IPS-18a (cell line): ENCODE measurements around the gene GALNT7.

Source experiments
- H3K27ac ChIP-seq: one replicate; pipeline ENCODE4 v1.5.1; 2013; ENCODE audit warnings: low read length
- H3K27me3 ChIP-seq: one replicate; pipeline ENCODE4 v1.6.1; 2013; ENCODE audit warnings: mild to moderate bottlenecking, low read length; ENCODE audit not compliant: control insufficient read depth, insufficient read depth
- H3K36me3 ChIP-seq: one replicate; pipeline ENCODE4 v1.6.1; 2013; ENCODE audit warnings: low read depth, low read length; ENCODE audit not compliant: control insufficient read depth
- H3K4me1 ChIP-seq: one replicate; pipeline ENCODE4 v1.6.1; 2013; ENCODE audit warnings: low read depth, low read length; ENCODE audit not compliant: control insufficient read depth
- H3K4me3 ChIP-seq: one replicate; pipeline ENCODE4 v1.5.1; 2013; ENCODE audit warnings: low read length
- H3K9ac ChIP-seq: one replicate; pipeline ENCODE4 v1.6.1; 2013; ENCODE audit warnings: mild to moderate bottlenecking, low read length, moderate library complexity
- H3K9me3 ChIP-seq: one replicate; pipeline ENCODE4 v1.6.1; 2013; ENCODE audit warnings: low read depth, low read length; ENCODE audit not compliant: control insufficient read depth

GALNT7 gene

GRCh38 chr4:173272314-173272713 is 103.7 kb downstream of the GALNT7 start:
- H3K4me1 ChIP-seq: peaks cover 9% of the 10 kb centered on the region
- H3K27ac ChIP-seq: no peak overlapping the region
- no peaks in the 10 kb centered on the region for H3K9me3 ChIP-seq
- H3K36me3 ChIP-seq: no peaks in the 10 kb centered on the region
- H3K4me3 ChIP-seq: no peak overlapping the region
- H3K9ac ChIP-seq: no peak overlapping the region
- no peaks in the 10 kb centered on the region for H3K27me3 ChIP-seq

DNA sequence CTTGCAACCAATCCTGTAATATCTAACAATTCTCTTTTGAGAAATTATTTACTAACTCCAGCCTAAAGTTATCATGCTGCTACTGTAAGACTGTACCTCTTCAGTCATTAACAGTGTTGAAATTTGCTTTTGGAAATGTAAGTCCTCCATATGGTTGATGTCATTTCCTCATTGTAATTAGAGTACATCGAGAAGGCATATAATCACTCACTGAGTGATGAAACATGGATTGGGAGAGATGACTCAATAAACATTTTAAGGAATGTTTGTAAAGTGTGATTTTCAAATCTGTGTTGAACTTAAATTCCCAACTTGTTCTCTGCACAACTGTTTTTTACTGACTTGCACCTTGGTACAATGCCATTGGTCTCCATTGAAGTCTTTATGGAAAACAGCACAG is 104.4 kb downstream of the GALNT7 start:
- H3K4me1 ChIP-seq: peaks cover 9% of the 10 kb centered on the region
- H3K27me3 ChIP-seq: no peaks in the 10 kb centered on the region
- no peak overlapping the region for H3K27ac ChIP-seq
- no peak overlapping the region for H3K9ac ChIP-seq
- no peak overlapping the region for H3K4me3 ChIP-seq
- H3K9me3 ChIP-seq: no peaks in the 10 kb centered on the region
- H3K36me3 ChIP-seq: no peaks in the 10 kb centered on the region

GRCh38 chr4:173273941-173274340 is 105.3 kb downstream of the GALNT7 start:
- H3K27ac ChIP-seq: no peak overlapping the region
- no peak overlapping the region for H3K9ac ChIP-seq
- no peaks in the 10 kb centered on the region for H3K27me3 ChIP-seq
- peaks cover 9% of the 10 kb centered on the region for H3K4me1 ChIP-seq
- no peaks in the 10 kb centered on the region for H3K36me3 ChIP-seq
- no peaks in the 10 kb centered on the region for H3K9me3 ChIP-seq
- H3K4me3 ChIP-seq: no peak overlapping the region

GRCh38 chr4:173274744-173275143 is 106.1 kb downstream of the GALNT7 start:
- H3K36me3 ChIP-seq: no peaks in the 10 kb centered on the region
- no peak overlapping the region for H3K27ac ChIP-seq
- no peaks in the 10 kb centered on the region for H3K9me3 ChIP-seq
- H3K4me1 ChIP-seq: peaks cover 9% of the 10 kb centered on the region
- no peak overlapping the region for H3K9ac ChIP-seq
- no peak overlapping the region for H3K4me3 ChIP-seq
- no peaks in the 10 kb centered on the region for H3K27me3 ChIP-seq

- Histone ChIP-seq H3K27me3 (no peaks in the 10 kb centered on the region), H3K36me3 (no peaks in the 10 kb centered on the region), H3K9me3 (no peaks in the 10 kb centered on the region), H3K27ac (no peak overlapping the region), H3K4me3 (no peak overlapping the region), H3K9ac (no peak overlapping the region), H3K4me1 (peaks cover 6% of the 10 kb centered on the region)
Observed at GRCh38 chr4:173275150-173275549, 106.5 kb downstream of the GALNT7 start.

- H3K9me3 ChIP-seq: no peaks in the 10 kb centered on the region
- H3K27ac ChIP-seq: no peak overlapping the region
- H3K27me3 ChIP-seq: no peaks in the 10 kb centered on the region
- no peaks in the 10 kb centered on the region for H3K4me1 ChIP-seq
- H3K36me3 ChIP-seq: no peaks in the 10 kb centered on the region
- no peak overlapping the region for H3K4me3 ChIP-seq
- no peak overlapping the region for H3K9ac ChIP-seq
Observed at GRCh38 chr4:173277340-173277739, 108.7 kb downstream of the GALNT7 start.

- no peak overlapping the region for H3K9ac ChIP-seq
- H3K4me1 ChIP-seq: no peaks in the 10 kb centered on the region
- no peaks in the 10 kb centered on the region for H3K27me3 ChIP-seq
- H3K27ac ChIP-seq: no peak overlapping the region
- H3K4me3 ChIP-seq: no peak overlapping the region
- no peaks in the 10 kb centered on the region for H3K36me3 ChIP-seq
- H3K9me3 ChIP-seq: peaks cover 4% of the 10 kb centered on the region
Observed at GRCh38 chr4:173280998-173281397, 112.4 kb downstream of the GALNT7 start.

DNA sequence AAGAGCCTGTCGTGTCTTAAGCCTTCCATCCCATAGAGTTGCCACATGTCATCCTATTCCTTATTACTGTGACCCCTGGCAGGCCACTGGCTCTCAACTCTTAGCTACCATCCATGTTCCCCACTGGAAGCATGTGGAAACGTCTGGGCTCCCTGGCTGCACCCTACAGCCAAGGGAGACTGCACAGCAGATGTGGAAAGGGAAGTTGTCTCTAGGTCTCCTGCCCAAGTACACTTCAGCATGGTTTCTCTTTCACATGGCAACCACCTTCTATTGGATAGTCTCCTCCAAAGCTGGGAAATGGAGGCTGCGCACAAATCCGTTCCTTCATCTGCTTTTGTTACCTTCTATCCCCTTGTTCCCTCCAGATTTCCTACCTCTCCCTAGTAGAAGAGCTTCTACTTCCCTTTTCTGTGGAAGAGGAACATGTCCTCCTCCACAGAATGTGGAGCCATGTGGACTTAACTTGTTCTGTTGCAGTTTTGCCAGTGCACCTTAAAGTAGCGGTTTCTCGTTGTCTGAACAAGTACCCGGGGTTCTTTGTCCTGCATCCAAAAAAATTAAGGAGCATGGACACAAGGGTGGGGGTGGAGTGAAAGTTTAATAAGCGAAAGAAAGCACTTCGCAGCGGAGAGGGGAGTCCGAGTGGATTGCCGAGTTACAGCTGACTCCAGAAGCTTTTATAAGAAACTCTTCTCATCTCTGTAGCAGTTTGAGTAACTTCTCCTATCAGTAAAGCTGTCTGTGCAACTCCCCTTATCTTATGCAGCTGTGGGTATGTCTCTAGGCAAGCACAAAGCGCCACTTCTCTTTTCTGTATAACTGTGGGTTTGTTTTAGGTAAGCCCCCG is 113.0 kb downstream of the GALNT7 start:
- Histone ChIP-seq H3K4me1 (no peaks in the 10 kb centered on the region), H3K27ac (no peak overlapping the region), H3K4me3 (no peak overlapping the region), H3K9ac (no peak overlapping the region), H3K27me3 (no peaks in the 10 kb centered on the region), H3K36me3 (peaks cover 2% of the 10 kb centered on the region), H3K9me3 (peaks cover 10% of the 10 kb centered on the region)

GRCh38 chr4:173282256-173282562 is 113.6 kb downstream of the GALNT7 start:
- Histone ChIP-seq H3K9ac (no peak overlapping the region), H3K36me3 (peaks cover 3% of the 10 kb centered on the region), H3K27ac (no peak overlapping the region), H3K4me3 (no peak overlapping the region), H3K9me3 (peaks cover 16% of the 10 kb centered on the region), H3K4me1 (no peaks in the 10 kb centered on the region), H3K27me3 (no peaks in the 10 kb centered on the region)

DNA sequence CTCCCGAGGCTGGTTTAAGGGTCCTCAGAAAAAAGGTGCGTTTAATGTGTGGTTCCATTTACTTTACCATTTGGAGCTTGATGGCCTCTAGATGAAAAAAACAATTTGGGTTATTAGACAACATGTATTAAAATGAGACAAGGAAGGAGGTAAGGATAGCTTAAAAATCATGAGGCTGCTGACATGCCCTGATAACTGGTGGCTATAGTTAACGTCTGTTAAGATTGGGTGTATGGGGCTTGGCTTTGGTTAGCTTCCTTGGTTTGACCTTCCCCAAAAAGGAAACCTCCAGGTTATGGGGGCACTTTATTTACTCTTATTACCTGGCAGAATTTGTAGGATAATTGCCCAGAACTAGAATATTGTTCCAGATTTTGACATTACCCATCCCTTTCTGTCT is 114.0 kb downstream of the GALNT7 start:
- Histone ChIP-seq H3K36me3 (peaks cover 3% of the 10 kb centered on the region), H3K9me3 (peaks cover 17% of the 10 kb centered on the region), H3K4me1 (no peaks in the 10 kb centered on the region), H3K4me3 (no peak overlapping the region), H3K27me3 (no peaks in the 10 kb centered on the region), H3K27ac (no peak overlapping the region), H3K9ac (no peak overlapping the region)

DNA sequence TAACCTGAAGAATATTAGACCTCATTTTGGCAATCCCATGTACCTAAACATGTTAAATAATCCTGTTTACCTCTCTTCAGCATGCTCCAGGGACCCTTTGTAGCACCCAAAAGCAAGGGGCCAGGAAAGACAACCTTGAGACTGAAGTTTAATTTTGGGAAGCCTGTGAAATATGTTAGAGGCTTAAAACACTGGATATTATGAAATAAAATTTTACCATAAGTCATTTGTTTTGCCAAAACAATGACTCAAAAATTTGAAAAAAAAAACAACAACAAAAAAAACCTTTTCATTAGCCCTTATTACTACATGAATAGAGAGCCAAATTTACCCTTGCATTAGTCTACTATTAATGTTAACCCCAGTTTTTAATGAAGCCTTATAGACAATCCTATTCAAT is 115.9 kb downstream of the GALNT7 start:
- peaks cover 17% of the 10 kb centered on the region for H3K9me3 ChIP-seq
- H3K4me1 ChIP-seq: no peaks in the 10 kb centered on the region
- no peaks in the 10 kb centered on the region for H3K27me3 ChIP-seq
- peaks cover 3% of the 10 kb centered on the region for H3K36me3 ChIP-seq
- no peak overlapping the region for H3K27ac ChIP-seq
- H3K9ac ChIP-seq: no peak overlapping the region
- no peak overlapping the region for H3K4me3 ChIP-seq

GRCh38 chr4:173287486-173287885 is 118.9 kb downstream of the GALNT7 start:
- Histone ChIP-seq H3K9me3 (peaks cover 17% of the 10 kb centered on the region), H3K4me1 (no peaks in the 10 kb centered on the region), H3K36me3 (peaks cover 3% of the 10 kb centered on the region), H3K27me3 (no peaks in the 10 kb centered on the region), H3K9ac (no peak overlapping the region), H3K4me3 (no peak overlapping the region), H3K27ac (no peak overlapping the region)
